HFFc6 (cell line): ENCODE measurements around the gene PTP4A1. TPM values are rescaled to one million over a fixed set of nuclear protein-coding genes. Genes with fewer than 3 reads are reported as not detected.

Source experiments
- DNase-seq: peaks from one replicate; pipeline ENCODE4 v3.0.0-alpha.2; 2018
- H3K27ac Mint-ChIP-seq: 2 replicates; pipeline ENCODE4 v1.8.0; 2020; ENCODE audit warnings: mild to moderate bottlenecking, mixed read lengths
- H3K27me3 Mint-ChIP-seq: 2 replicates; pipeline ENCODE4 v1.8.0; 2021; ENCODE audit warnings: mild to moderate bottlenecking, moderate library complexity, mixed read lengths; ENCODE audit not compliant: insufficient read depth
- H3K36me3 Mint-ChIP-seq: 2 replicates; pipeline ENCODE4 v1.8.0; 2021; ENCODE audit warnings: low read depth, mixed read lengths
- H3K4me1 Mint-ChIP-seq: 2 replicates; pipeline ENCODE4 v1.8.0; 2020; ENCODE audit warnings: low read depth, mixed read lengths
- H3K4me3 Mint-ChIP-seq: 2 replicates; pipeline ENCODE4 v1.8.0; 2020; ENCODE audit warnings: mild to moderate bottlenecking, moderate library complexity, mixed read lengths
- H3K9me3 Mint-ChIP-seq: 2 replicates; pipeline ENCODE4 v1.8.0; 2020; ENCODE audit warnings: mild to moderate bottlenecking, mixed read lengths
- total RNA-seq, 6 experiments: library from RNA; stranded (reverse); fragmentation: NEBNext Ultra II Directional; extraction: Animal tissue kit (Norgen Biotek cat#: 25700); gene quantifications; 2 replicates in 1 of 6; 3 replicates in 5 of 6; pipeline ENCODE4 v1.2.3, GENCODE V29; 2021
- TF ChIP-seq, protein P1 (sequence below): fragments of 200-600 bp; sonication (generic); IDR thresholded peaks from 2 replicates; pipeline ENCODE4 v1.5.0; 2021; ENCODE audit warnings: antibody characterized with exemption, mild to moderate bottlenecking

Gene PTP4A1
- total RNA-seq, 6 experiments from 2014 or later = 86.1 to 109 (median 98.0) TPM

DNA sequence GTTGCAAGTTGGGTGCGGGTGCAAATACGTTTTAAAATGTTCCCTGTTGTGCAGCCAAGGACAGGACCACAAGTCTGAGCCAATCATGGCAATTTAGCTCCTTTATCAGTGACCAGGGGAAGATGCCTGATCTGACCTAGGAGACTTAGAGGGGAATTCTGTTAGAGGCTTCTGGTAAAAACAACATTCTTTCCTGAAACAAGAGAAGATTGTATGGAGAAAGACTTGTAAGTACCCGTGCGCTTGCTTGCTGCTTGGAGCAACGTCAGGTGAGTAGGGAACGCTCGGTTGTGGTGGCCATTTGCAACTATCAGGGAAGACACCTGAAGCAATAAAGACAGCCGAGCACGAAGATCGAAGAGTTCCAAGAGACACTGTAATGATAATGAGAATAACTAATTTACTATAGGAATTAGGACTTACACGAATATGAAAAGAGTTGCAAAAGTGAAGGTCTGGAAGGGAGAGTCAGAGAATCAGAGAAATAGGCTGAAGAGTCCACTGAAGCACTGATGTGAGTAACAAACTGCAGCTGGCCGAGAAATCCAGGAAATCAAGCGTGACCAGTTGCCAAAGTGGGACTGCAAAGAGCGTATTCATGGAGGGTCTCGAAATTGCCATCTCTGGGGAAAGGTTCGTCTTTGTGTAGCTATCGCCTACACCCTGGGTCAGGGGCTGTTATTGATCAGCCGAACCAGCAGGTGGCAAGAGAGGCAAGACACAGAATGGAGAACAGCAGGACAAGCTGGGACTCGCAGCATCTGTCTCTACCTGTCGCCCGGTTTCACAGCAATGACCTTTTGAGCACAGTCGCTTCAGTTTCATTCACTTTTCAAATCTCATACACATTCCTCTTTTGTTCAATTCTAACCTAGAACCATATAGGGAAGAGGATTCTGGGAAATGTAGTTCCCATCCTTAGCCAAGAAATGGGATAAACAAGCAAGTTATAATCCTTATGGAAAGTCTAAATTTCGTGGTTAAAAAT lies 26.1 kb downstream of the PTP4A1 start:
- Mint-ChIP-seq H3K36me3 (no peaks in the 10 kb centered on the region), H3K4me3 (peak overlapping the region; percentile 95), H3K27ac (no peak overlapping the region), H3K4me1 (peaks cover 16% of the 10 kb centered on the region), H3K9me3 (no peaks in the 10 kb centered on the region), H3K27me3 (no peaks in the 10 kb centered on the region)
- TF ChIP-seq, protein P1, sequence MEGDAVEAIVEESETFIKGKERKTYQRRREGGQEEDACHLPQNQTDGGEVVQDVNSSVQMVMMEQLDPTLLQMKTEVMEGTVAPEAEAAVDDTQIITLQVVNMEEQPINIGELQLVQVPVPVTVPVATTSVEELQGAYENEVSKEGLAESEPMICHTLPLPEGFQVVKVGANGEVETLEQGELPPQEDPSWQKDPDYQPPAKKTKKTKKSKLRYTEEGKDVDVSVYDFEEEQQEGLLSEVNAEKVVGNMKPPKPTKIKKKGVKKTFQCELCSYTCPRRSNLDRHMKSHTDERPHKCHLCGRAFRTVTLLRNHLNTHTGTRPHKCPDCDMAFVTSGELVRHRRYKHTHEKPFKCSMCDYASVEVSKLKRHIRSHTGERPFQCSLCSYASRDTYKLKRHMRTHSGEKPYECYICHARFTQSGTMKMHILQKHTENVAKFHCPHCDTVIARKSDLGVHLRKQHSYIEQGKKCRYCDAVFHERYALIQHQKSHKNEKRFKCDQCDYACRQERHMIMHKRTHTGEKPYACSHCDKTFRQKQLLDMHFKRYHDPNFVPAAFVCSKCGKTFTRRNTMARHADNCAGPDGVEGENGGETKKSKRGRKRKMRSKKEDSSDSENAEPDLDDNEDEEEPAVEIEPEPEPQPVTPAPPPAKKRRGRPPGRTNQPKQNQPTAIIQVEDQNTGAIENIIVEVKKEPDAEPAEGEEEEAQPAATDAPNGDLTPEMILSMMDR = peak; percentile 87
- peak; percentile 32 for DNase-seq

DNA sequence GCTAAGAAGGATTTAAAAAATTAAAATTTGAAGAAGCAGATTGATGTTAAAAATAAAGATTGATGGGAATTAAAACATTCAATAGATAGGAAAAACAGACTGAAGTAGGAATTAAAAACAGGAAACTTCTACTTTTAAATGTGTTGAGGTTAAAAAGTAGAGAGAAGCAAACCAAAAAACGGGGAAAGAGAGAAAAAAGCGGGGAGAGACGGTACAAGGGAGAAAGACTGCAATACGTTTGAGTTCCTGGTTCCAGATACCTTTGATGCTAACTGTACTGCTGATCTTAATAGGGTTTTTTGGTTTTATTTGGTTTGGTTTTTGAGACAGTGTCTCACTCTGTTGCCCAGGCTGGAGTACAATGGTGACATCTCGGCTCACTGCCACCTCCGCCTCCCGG lies 27.0 kb downstream of the PTP4A1 start:
- DNase-seq = no peak
- TF ChIP-seq, protein P1 = no peak
- Mint-ChIP-seq H3K9me3 (no peaks in the 10 kb centered on the region), H3K27ac (no peak overlapping the region), H3K36me3 (no peaks in the 10 kb centered on the region), H3K4me3 (peak overlapping the region; percentile 95; the same call in 1 of the 2 replicates), H3K27me3 (no peaks in the 10 kb centered on the region), H3K4me1 (peaks cover 16% of the 10 kb centered on the region)

DNA sequence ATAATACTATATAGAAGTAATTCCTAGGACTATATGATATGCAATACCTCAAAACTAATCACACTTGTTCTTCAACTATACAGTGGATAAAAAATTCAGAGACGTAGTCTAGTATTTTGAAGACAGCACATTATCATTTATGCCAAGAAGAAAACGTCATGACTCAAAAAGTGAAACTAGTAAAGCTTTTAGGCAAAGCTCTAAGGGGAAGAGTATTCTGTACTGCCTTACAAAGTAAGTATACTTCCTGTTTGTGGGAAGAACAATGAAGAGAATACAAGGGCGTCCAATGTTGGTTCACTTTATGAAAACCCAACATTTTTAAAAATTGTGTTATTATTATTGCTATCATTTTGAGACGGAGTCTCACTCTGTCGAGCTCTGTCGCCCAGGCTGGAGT lies 27.9 kb downstream of the PTP4A1 start:
- TF ChIP-seq, protein P1 = no peak
- Mint-ChIP-seq H3K9me3 (no peaks in the 10 kb centered on the region), H3K27ac (no peak overlapping the region), H3K36me3 (no peaks in the 10 kb centered on the region), H3K27me3 (no peaks in the 10 kb centered on the region), H3K4me3 (no peak overlapping the region), H3K4me1 (peaks cover 16% of the 10 kb centered on the region)
- no peak for DNase-seq

DNA sequence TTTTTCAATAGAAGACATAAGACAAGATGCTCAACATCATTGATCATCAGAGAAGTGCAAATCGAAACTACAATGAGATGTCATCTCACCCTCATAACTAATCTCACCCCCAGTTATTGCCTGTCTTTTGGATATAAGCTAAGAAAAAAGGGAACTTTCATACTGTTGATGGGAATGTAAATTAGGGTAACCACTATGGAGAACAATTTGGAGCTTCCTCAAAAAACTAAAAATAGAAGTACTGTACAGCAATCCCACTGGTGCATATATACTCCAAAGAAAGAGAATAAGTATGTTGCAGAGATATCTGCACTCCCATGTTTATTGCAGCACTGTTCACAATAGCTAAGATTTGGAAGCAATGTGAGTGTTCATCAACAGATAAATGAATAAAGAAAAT lies 37.0 kb downstream of the PTP4A1 start:
- Mint-ChIP-seq H3K36me3 (no peaks in the 10 kb centered on the region), H3K27me3 (peaks cover 9% of the 10 kb centered on the region), H3K4me1 (no peaks in the 10 kb centered on the region), H3K9me3 (no peaks in the 10 kb centered on the region), H3K27ac (no peak overlapping the region), H3K4me3 (no peak overlapping the region)
- TF ChIP-seq, protein P1 = no peak
- no peak for DNase-seq

DNA sequence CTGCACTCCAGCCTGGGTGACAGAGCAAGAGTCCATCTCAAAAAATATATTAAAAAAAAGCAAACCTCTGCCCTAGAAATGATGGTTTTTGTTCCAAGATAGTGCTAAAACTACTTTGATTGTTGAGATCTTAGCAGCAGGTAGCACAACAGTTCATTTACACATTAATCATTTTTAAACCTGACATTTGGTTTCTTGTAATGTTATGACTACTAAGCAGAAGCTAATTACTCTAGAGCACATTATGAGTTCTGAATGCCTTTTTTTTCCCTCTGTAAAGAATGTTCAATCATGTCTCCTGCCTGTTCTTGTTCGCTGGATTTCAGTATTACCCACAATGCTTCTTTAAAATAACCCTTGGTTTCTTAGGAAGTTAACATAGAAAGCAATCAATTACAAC lies 38.7 kb downstream of the PTP4A1 start:
- Mint-ChIP-seq H3K36me3 (no peaks in the 10 kb centered on the region), H3K4me3 (no peak overlapping the region), H3K27ac (no peak overlapping the region), H3K27me3 (peaks cover 8% of the 10 kb centered on the region), H3K9me3 (no peaks in the 10 kb centered on the region), H3K4me1 (0 out of 2 replicates have a peak, but pooled peaks cover 5% of the 10 kb centered on the region)
- TF ChIP-seq, protein P1 = no peak
- DNase-seq = no peak
